GM12878 (cell line): Measurements from ENCODE around the gene AADAC. TPM values are rescaled to one million over a fixed set of nuclear protein-coding genes. Genes with fewer than 3 reads are reported as not detected.

Experiments used
- polyA plus RNA-seq, 11 experiments: library from polyadenylated mRNA; depleted of rRNA in 4 of 11; unstranded in 6 of 11; stranded (reverse) in 5 of 11; fragments of >200 nt; fragmentation: Nextera tagmentation in 4 of 11; fragmentation: Illumina TruSeq in 1 of 11; extraction: Ambion mirVana in 4 of 11; extraction: Trizol in 1 of 11; gene quantifications; 1 replicate in 1 of 11; 2 replicates in 10 of 11; pipeline versions ENCODE4 v1.2.1 to v1.2.3, GENCODE V29; 2011 to 2016; ENCODE audit warnings: inconsistent platforms in 2 of 11, missing spikeins in 2 of 11, low read depth in 1 of 11
- total RNA-seq, 4 experiments: library from RNA; depleted of rRNA in 3 of 4; stranded (reverse); fragments of >200 nt in 3 of 4; fragmentation: Illumina TruSeq in 1 of 4; extraction: Trizol in 1 of 4; gene quantifications; 2 replicates each; pipeline versions ENCODE4 v1.2.1 to v1.2.3, GENCODE V29; 2013 to 2021

The AADAC gene
- total and polyA plus RNA-seq, 10 of the 15 experiments (the other 5 are each of a cell fraction or from before 2014, with no cell fraction given): 0.13 TPM; not detected in 9

Other genes starting within 250 kb of the AADAC start
- gene AADACL2, start 80.2 kb upstream of the AADAC start, total RNA-seq (2014; rRNA removed): not detected in 2 replicates
- not detected in 2 replicates for gene AADACL2, start 80.2 kb upstream of the AADAC start, total RNA-seq (2014; rRNA removed; fragmentation: Illumina TruSeq; extraction: Trizol)
- gene AADACL2, start 80.2 kb upstream of the AADAC start, total RNA-seq (2021): not detected in 2 replicates
- gene AADACL2, start 80.2 kb upstream of the AADAC start, polyA plus RNA-seq (2011; rRNA removed): not detected in 2 replicates
- gene AADACL2, start 80.2 kb upstream of the AADAC start, polyA plus RNA-seq (2014; fragmentation: Illumina TruSeq; extraction: Trizol): not detected in 2 replicates
- gene AADACL2, start 80.2 kb upstream of the AADAC start, polyA plus RNA-seq (2014; fragmentation: Nextera tagmentation; extraction: Ambion mirVana): not detected
- not detected in 2 replicates for gene AADACL2, start 80.2 kb upstream of the AADAC start, polyA plus RNA-seq (2014; rRNA removed)
- gene AADACL2, start 80.2 kb upstream of the AADAC start, polyA plus RNA-seq (2016; fragmentation: Nextera tagmentation; extraction: Ambion mirVana): not detected
- 0.06 and 0.16 TPM in 2 replicates for gene SUCNR1, start 59.5 kb downstream of the AADAC start, total RNA-seq (2014; rRNA removed)
- gene SUCNR1, start 59.5 kb downstream of the AADAC start, total RNA-seq (2014; rRNA removed; fragmentation: Illumina TruSeq; extraction: Trizol): 0.09 TPM in 2 replicates
- gene SUCNR1, start 59.5 kb downstream of the AADAC start, total RNA-seq (2021): 0.08 TPM in 1 of 2 replicates, not detected in the other
- gene SUCNR1, start 59.5 kb downstream of the AADAC start, polyA plus RNA-seq (2011; rRNA removed): 0.07 and 0.11 TPM in 2 replicates
- gene SUCNR1, start 59.5 kb downstream of the AADAC start, polyA plus RNA-seq (2014; fragmentation: Illumina TruSeq; extraction: Trizol): 0.05 and 0.12 TPM in 2 replicates
- gene SUCNR1, start 59.5 kb downstream of the AADAC start, polyA plus RNA-seq (2014; fragmentation: Nextera tagmentation; extraction: Ambion mirVana): under 1 TPM in 1 of 2 experiments, not detected in 1; 0.05 TPM
- gene SUCNR1, start 59.5 kb downstream of the AADAC start, polyA plus RNA-seq (2014; rRNA removed): 0.03 and 0.09 TPM in 2 replicates
- not detected for gene SUCNR1, start 59.5 kb downstream of the AADAC start, polyA plus RNA-seq (2016; fragmentation: Nextera tagmentation; extraction: Ambion mirVana)